K562 (cell line): ENCODE data around the gene JUN. TPM values are rescaled to one million over a fixed set of nuclear protein-coding genes. Genes with fewer than 3 reads are reported as not detected.

ENCODE experiments used
- ATAC-seq: fragments of 200-7000 bp; cut with Tn5 transposase; 3 replicates; pipeline ENCODE4 v1.9.1; 2020; ENCODE audit warnings: moderate library complexity
- BruUV-seq: library from RNA; stranded (reverse); fragments of 400-500 nt; replicated peaks from 2 replicates; lab custom pipeline; 2021; lab: Mats Ljungman, UMichigan
- CTCF ChIA-PET: fragments of 300-600 bp; formaldehyde crosslinking; extraction: SDS; loops from one replicate; lab custom pipeline; 2021; ENCODE audit warnings: low intra/inter-chr PET ratio; lab: Yijun Ruan, JAX
- POLR2A ChIA-PET: fragments of 300-600, 350-650 bp; sonication (Branson Sonifier 250); formaldehyde crosslinking; extraction: SDS; loops from one replicate; lab custom pipeline; 2021; ENCODE audit warnings: antibody characterized with exemption, inconsistent platforms; lab: Yijun Ruan, JAX
- DNase-seq, 4 experiments: peaks; one replicate each; pipeline versions ENCODE4 v3.0.0 to v3.0.0-alpha.2; 2011 to 2018; ENCODE audit warnings: low spot score in 3 of 4, mixed read lengths in 3 of 4; ENCODE audit errors: extremely low read depth in 1 of 4
- FAIRE-seq: peaks from 2 replicates; lab custom pipeline; 2011; peaks lifted over from hg19 to GRCh38; lab: Jason Lieb, UNC
- H2AFZ ChIP-seq: 2 replicates; pipeline ENCODE4 v1.6.0; 2011; ENCODE audit warnings: low read depth, low read length, control low read depth, inconsistent platforms
- H3K27ac ChIP-seq: fragments of 200-600 bp; 3 replicates; pipeline ENCODE4 v1.8.0; 2011; ENCODE audit warnings: low read depth, mild to moderate bottlenecking, control low read depth, inconsistent platforms, low read length, moderate library complexity, mixed read lengths; ENCODE audit errors: extremely low read depth
- H3K27me3 ChIP-seq, 2 experiments: fragments of 300-600 bp in 1 of 2; 2 replicates in 1 of 2; 3 replicates in 1 of 2; pipeline versions ENCODE4 v1.6.0 to v1.8.0; 2011; ENCODE audit warnings: inconsistent platforms in 2 of 2, low read length in 2 of 2, mild to moderate bottlenecking in 1 of 2, mixed read lengths in 1 of 2, moderate library complexity in 1 of 2; ENCODE audit not compliant: control insufficient read depth in 2 of 2, insufficient read depth in 2 of 2
- H3K36me3 ChIP-seq: fragments of 300-600 bp; 3 replicates; pipeline ENCODE4 v1.8.0; 2011; ENCODE audit warnings: mild to moderate bottlenecking, low read length, inconsistent platforms; ENCODE audit not compliant: control insufficient read depth, insufficient read depth
- H3K4me1 ChIP-seq, 2 experiments: fragments of 200-600 bp in 1 of 2; replicated peaks in 1 of 2; 2 replicates in 1 of 2; 3 replicates in 1 of 2; pipeline versions ENCODE4 v1.5.1 to v1.8.0; 2011; ENCODE audit warnings: inconsistent platforms in 2 of 2, low read length in 2 of 2, mild to moderate bottlenecking in 1 of 2, mixed read lengths in 1 of 2, moderate library complexity in 1 of 2; ENCODE audit not compliant: control insufficient read depth in 2 of 2, insufficient read depth in 2 of 2
- H3K4me2 ChIP-seq: 2 replicates; pipeline ENCODE4 v1.6.1; 2011; ENCODE audit warnings: low read length, control low read depth, inconsistent platforms, mixed read lengths; ENCODE audit not compliant: insufficient read depth
- H3K4me3 ChIP-seq: fragments of 200-600 bp; sonication (generic), shearing (Covaris generic); 2 replicates; pipeline ENCODE4 v1.5.1; 2016; ENCODE audit warnings: control low read depth, inconsistent platforms
- H3K79me2 ChIP-seq: fragments of 200-600 bp; 3 replicates; pipeline ENCODE4 v1.8.0; 2011; ENCODE audit warnings: low read length, inconsistent platforms; ENCODE audit not compliant: control insufficient read depth, insufficient read depth
- H3K9ac ChIP-seq, 2 experiments: 2 replicates each; pipeline versions ENCODE4 v1.6.0 to v1.6.1; 2011; ENCODE audit warnings: low read depth in 2 of 2, low read length in 2 of 2, control low read depth in 1 of 2, inconsistent platforms in 1 of 2, mild to moderate bottlenecking in 1 of 2, mixed read lengths in 1 of 2; ENCODE audit not compliant: insufficient read depth in 1 of 2
- H3K9me1 ChIP-seq: one replicate; pipeline ENCODE4 v1.6.0; 2011; ENCODE audit warnings: inconsistent platforms, mild to moderate bottlenecking, low read length, moderate library complexity; ENCODE audit not compliant: control insufficient read depth, insufficient read depth
- H3K9me3 ChIP-seq: replicated peaks from 2 replicates; pipeline ENCODE4 v1.5.1; 2011; ENCODE audit warnings: low read depth, low read length, inconsistent platforms; ENCODE audit not compliant: control insufficient read depth, insufficient read depth
- H4K20me1 ChIP-seq: replicated peaks from 2 replicates; pipeline ENCODE4 v1.6.1; 2011; ENCODE audit warnings: low read length, inconsistent platforms, mixed read lengths; ENCODE audit not compliant: control insufficient read depth, insufficient read depth
- ASH1L ChIP-seq: fragments of 450-650 bp; IDR thresholded peaks from 2 replicates; pipeline ENCODE4 v1.6.1; 2018; ENCODE audit warnings: borderline replicate concordance, mild to moderate bottlenecking, low read depth; ENCODE audit not compliant: partially characterized antibody
- BMI1 ChIP-seq: fragments of 150-350 bp; IDR thresholded peaks from 2 replicates; pipeline ENCODE4 v1.6.1; 2014; ENCODE audit warnings: low read length
- CBFB ChIP-seq: sonication (generic); formaldehyde crosslinking; IDR thresholded peaks from 2 replicates; pipeline ENCODE4 v1.4.0; 2020; ENCODE audit warnings: mild to moderate bottlenecking, missing genetic modification reagents
- CEBPG ChIP-seq, 3 experiments: fragments of 200-800 bp in 1 of 3; sonication (Bioruptor generic) in 1 of 3; sonication (generic) in 1 of 3; formaldehyde crosslinking in 1 of 3; IDR thresholded peaks in 2 of 3; conservative IDR thresholded peaks in 1 of 3; 2 replicates each; pipeline versions ENCODE4 v1.6.1 to v1.8.0; 2016 to 2022; ENCODE audit warnings: missing compliant biosample characterization in 2 of 3, missing genetic modification characterization in 2 of 3, mild to moderate bottlenecking in 1 of 3, missing genetic modification reagents in 1 of 3
- HEY1 ChIP-seq: fragments of 250-450 bp; sonication (Bioruptor Pico); IDR thresholded peaks from 2 replicates; pipeline ENCODE4 v1.5.0; 2020; ENCODE audit warnings: mild to moderate bottlenecking, moderate library complexity, borderline replicate concordance
- MTA2 ChIP-seq: fragments of 450-650 bp; IDR thresholded peaks from 2 replicates; pipeline ENCODE4 v1.6.1; 2016; ENCODE audit warnings: low read depth
- NFIC ChIP-seq: fragments of 450-650 bp; IDR thresholded peaks from 2 replicates; pipeline ENCODE4 v1.6.1; 2017; ENCODE audit warnings: mild to moderate bottlenecking, inconsistent platforms
- POLR3A ChIP-seq: IDR thresholded peaks from 2 replicates; pipeline ENCODE4 v1.6.1; 2011; ENCODE audit warnings: borderline replicate concordance, mild to moderate bottlenecking, moderate library complexity; ENCODE audit not compliant: insufficient read length, insufficient read depth; ENCODE audit errors: extremely low read depth
- TEAD1 ChIP-seq, 2 experiments: fragments of 450-650 bp in 1 of 2; sonication (generic) in 1 of 2; formaldehyde crosslinking; IDR thresholded peaks; 2 replicates each; pipeline versions ENCODE4 v1.4.0 to v1.8.0; 2020 to 2022; ENCODE audit warnings: mild to moderate bottlenecking in 2 of 2, missing genetic modification reagents in 1 of 2
- U2AF2 ChIP-seq: fragments of 200-400 bp; formaldehyde crosslinking; optimal IDR thresholded peaks from 2 replicates; pipeline ENCODE3; 2017; ENCODE audit warnings: low read depth, mild to moderate bottlenecking, low read length
- WGBS: fragments of 100-300 bp; shearing (Covaris generic); methylation state at CpG from one replicate; pipeline ENCODE4 v1.1.6; 2016; ENCODE audit warnings: low coverage, mixed read lengths; ENCODE audit not compliant: insufficient coverage; ENCODE audit errors: missing lambda C conversion rate; 5-methylcytosine and 5-hydroxymethylcytosine counted together
- in situ Hi-C: fragments of 300-500 bp; cut with MboI; formaldehyde crosslinking; loops from 4 replicates; pipeline ENCODE4 v1.15.0; 2018; ENCODE audit warnings: inconsistent platforms, mixed read lengths
- intact Hi-C: fragments of 100-400 bp; cut with micrococcal nuclease; formaldehyde crosslinking; loops from 2 replicates; pipeline ENCODE4 v1.14.2; 2022
- polyA plus RNA-seq, 8 experiments: library from polyadenylated mRNA; depleted of rRNA in 4 of 8; stranded (reverse) in 5 of 8; unstranded in 3 of 8; fragments of >200 nt; fragmentation: Nextera tagmentation in 2 of 8; fragmentation: Illumina TruSeq in 1 of 8; extraction: Ambion mirVana in 2 of 8; extraction: Trizol in 1 of 8; gene quantifications; 2 replicates each; pipeline versions ENCODE4 v1.2.1 to v1.2.3, GENCODE V29; 2011 to 2014; ENCODE audit warnings: inconsistent platforms in 1 of 8, missing spikeins in 1 of 8
- total RNA-seq, 7 experiments: library from RNA; depleted of rRNA in 6 of 7; stranded (reverse); fragments of >200 nt in 6 of 7; fragmentation: Illumina TruSeq in 2 of 7; extraction: Trizol in 2 of 7; gene quantifications; 2 replicates each; pipeline versions ENCODE4 v1.2.1 to v1.2.3, GENCODE V29; 2011 to 2021; ENCODE audit warnings: low replicate concordance in 1 of 7
- TF ChIP-seq, protein P1 (sequence below): fragments of 450-650 bp; formaldehyde crosslinking; IDR thresholded peaks from 2 replicates; pipeline ENCODE4 v1.4.0; 2022; ENCODE audit warnings: missing genetic modification characterization
- TF ChIP-seq, protein P2 (sequence below), 2 experiments: fragments of 450-650 bp; formaldehyde crosslinking in 1 of 2; IDR thresholded peaks; 2 replicates each; pipeline versions ENCODE4 v1.4.0 to v1.6.1; 2014 to 2020; ENCODE audit warnings: mild to moderate bottlenecking in 2 of 2, borderline replicate concordance in 1 of 2, low read depth in 1 of 2

JUN gene
- total and polyA plus RNA-seq, 9 of the 15 experiments (the other 6 are each of a cell fraction or from before 2014, with no cell fraction given) = 0.32 to 23.4 (median 4.0) TPM

DNA sequence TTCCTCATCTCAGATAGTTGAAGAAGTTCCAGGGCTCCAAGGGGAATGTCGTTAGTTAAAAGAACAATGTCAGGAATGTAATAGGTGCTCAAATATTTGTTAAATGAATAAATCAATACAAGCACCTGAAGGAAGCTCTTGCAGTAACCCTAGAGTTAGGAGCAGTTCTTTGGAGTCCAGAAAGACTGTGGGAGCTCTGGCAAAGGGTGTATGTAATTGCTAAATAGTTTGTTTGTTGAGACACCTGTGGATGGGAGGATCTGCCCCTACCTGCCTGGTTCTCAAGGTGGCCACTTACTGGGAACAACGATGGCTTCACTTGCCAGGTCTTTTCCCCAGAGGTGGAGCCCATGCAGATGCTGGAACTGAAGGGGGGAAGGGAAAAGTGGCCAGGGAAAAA, 27.5 kb upstream of the JUN start:
- Histone ChIP-seq H3K4me1 (peaks cover 7 to 23% of the 10 kb centered on the region in 2 experiments), H3K9me3 (no peaks in the 10 kb centered on the region; the same call in 1 of the 2 replicates), H3K27ac (no peak overlapping the region), H3K36me3 (no peaks in the 10 kb centered on the region), H3K79me2 (no peaks in the 10 kb centered on the region), H3K4me2 (no peak overlapping the region), H4K20me1 (no peaks in the 10 kb centered on the region), H2AFZ (no peak overlapping the region), H3K9ac (no peak overlapping the region), H3K27me3 (no peaks in the 10 kb centered on the region), H3K4me3 (no peak overlapping the region), H3K9me1 (no peaks in the 10 kb centered on the region)
- ChIA-PET CTCF (no interaction called here), POLR2A (no interaction called here)
- no peak for ATAC-seq
- FAIRE-seq = no peak
- in situ Hi-C loops = no loop called here
- BruUV-seq = no TSS peak
- WGBS = 25% methylated on average over 2 of the region's 2 CpGs
- DNase-seq = no peak
- intact Hi-C loops = no loop called here
- TF ChIP-seq, protein P1, sequence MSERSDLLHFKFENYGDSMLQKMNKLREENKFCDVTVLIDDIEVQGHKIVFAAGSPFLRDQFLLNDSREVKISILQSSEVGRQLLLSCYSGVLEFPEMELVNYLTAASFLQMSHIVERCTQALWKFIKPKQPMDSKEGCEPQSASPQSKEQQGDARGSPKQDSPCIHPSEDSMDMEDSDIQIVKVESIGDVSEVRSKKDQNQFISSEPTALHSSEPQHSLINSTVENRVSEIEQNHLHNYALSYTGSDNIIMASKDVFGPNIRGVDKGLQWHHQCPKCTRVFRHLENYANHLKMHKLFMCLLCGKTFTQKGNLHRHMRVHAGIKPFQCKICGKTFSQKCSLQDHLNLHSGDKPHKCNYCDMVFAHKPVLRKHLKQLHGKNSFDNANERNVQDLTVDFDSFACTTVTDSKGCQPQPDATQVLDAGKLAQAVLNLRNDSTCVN = no peak
- TF ChIP-seq ASH1L = no peak
- no peak for TF ChIP-seq HEY1 (CRISPR knock-in tag)
- TF ChIP-seq CBFB (CRISPR knock-in tag) = no peak
- TF ChIP-seq CEBPG (CRISPR knock-in tag; IDR thresholded peaks at IDR 0.05) = no peak
- no peak for TF ChIP-seq CEBPG (tag; conservative IDR thresholded peaks at IDR 0.05 in 1 of 2, IDR thresholded peaks at IDR 0.05 in 1 of 2)
- TF ChIP-seq U2AF2 = no peak
- TF ChIP-seq BMI1 = no peak
- no peak for TF ChIP-seq NFIC
- TF ChIP-seq, protein P2, sequence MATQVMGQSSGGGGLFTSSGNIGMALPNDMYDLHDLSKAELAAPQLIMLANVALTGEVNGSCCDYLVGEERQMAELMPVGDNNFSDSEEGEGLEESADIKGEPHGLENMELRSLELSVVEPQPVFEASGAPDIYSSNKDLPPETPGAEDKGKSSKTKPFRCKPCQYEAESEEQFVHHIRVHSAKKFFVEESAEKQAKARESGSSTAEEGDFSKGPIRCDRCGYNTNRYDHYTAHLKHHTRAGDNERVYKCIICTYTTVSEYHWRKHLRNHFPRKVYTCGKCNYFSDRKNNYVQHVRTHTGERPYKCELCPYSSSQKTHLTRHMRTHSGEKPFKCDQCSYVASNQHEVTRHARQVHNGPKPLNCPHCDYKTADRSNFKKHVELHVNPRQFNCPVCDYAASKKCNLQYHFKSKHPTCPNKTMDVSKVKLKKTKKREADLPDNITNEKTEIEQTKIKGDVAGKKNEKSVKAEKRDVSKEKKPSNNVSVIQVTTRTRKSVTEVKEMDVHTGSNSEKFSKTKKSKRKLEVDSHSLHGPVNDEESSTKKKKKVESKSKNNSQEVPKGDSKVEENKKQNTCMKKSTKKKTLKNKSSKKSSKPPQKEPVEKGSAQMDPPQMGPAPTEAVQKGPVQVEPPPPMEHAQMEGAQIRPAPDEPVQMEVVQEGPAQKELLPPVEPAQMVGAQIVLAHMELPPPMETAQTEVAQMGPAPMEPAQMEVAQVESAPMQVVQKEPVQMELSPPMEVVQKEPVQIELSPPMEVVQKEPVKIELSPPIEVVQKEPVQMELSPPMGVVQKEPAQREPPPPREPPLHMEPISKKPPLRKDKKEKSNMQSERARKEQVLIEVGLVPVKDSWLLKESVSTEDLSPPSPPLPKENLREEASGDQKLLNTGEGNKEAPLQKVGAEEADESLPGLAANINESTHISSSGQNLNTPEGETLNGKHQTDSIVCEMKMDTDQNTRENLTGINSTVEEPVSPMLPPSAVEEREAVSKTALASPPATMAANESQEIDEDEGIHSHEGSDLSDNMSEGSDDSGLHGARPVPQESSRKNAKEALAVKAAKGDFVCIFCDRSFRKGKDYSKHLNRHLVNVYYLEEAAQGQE (IDR thresholded peaks at IDR 0.05; ENCODE audit: borderline replicate concordance) = no peak
- TF ChIP-seq, protein P2 (CRISPR knock-in tag; IDR thresholded peaks at IDR 0.05; ENCODE audit: low read depth) = no peak
- TF ChIP-seq POLR3A = no peak
- TF ChIP-seq TEAD1 (CRISPR knock-in tag; IDR thresholded peaks at IDR 0.05) = no peak
- no peak for TF ChIP-seq MTA2
